ENCODE data around the gene ZC3H12A. TPM values are rescaled to one million over a fixed set of nuclear protein-coding genes. Genes with fewer than 3 reads are reported as not detected.

The ZC3H12A gene
- total and polyA plus RNA-seq, 11 donors: 1.8 to 8.5 (median 4.5) TPM

DNA sequence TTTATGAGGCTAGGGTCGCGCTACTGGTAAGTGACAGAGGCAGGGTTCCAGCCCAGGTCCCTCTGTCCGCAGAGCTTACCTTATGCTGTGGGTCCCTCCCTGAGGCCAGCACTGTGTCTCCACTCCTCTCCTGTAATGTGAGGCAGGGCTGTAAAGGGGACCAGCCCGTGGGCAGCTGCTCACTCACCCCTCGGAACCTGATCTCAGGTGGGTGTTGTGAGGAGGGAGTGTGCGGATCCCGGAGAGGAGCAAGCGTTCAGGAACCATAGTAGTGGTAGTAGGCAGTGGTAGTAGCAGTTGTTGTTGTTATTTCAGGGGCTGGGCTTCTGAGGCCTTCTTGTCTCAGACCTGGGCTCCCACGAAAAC lies 1.7 kb downstream of the ZC3H12A start:
- TF ChIP-seq POLR2A (IDR thresholded peaks at IDR 0.05): no peak
- TF ChIP-seq, protein P1, sequence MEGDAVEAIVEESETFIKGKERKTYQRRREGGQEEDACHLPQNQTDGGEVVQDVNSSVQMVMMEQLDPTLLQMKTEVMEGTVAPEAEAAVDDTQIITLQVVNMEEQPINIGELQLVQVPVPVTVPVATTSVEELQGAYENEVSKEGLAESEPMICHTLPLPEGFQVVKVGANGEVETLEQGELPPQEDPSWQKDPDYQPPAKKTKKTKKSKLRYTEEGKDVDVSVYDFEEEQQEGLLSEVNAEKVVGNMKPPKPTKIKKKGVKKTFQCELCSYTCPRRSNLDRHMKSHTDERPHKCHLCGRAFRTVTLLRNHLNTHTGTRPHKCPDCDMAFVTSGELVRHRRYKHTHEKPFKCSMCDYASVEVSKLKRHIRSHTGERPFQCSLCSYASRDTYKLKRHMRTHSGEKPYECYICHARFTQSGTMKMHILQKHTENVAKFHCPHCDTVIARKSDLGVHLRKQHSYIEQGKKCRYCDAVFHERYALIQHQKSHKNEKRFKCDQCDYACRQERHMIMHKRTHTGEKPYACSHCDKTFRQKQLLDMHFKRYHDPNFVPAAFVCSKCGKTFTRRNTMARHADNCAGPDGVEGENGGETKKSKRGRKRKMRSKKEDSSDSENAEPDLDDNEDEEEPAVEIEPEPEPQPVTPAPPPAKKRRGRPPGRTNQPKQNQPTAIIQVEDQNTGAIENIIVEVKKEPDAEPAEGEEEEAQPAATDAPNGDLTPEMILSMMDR (IDR thresholded peaks at IDR 0.05): no peak
- Histone ChIP-seq H3K27me3 (no peaks in the 10 kb centered on the region), H3K36me3 (peaks cover 0 to 45% (median 25%) of the 10 kb centered on the region in 9 donors), H3K27ac (peak overlapping the region; percentile 36 to 96 (median 94)), H3K4me1 (peaks cover 20 to 92% (median 73%) of the 10 kb centered on the region in 12 donors), H3K9me3 (no peaks in the 10 kb centered on the region), H3K4me3 (peak overlapping the region in 11 of 12 donors; percentile 13 to 93 (median 86))
- DNase-seq: no peak
- ATAC-seq: no peak
- 79 to 83% (median 81%) methylated on average over 9 of the region's 9 CpGs for WGBS, 4 donors
- intact Hi-C loops (cut with DNase I): no loop called here

DNA sequence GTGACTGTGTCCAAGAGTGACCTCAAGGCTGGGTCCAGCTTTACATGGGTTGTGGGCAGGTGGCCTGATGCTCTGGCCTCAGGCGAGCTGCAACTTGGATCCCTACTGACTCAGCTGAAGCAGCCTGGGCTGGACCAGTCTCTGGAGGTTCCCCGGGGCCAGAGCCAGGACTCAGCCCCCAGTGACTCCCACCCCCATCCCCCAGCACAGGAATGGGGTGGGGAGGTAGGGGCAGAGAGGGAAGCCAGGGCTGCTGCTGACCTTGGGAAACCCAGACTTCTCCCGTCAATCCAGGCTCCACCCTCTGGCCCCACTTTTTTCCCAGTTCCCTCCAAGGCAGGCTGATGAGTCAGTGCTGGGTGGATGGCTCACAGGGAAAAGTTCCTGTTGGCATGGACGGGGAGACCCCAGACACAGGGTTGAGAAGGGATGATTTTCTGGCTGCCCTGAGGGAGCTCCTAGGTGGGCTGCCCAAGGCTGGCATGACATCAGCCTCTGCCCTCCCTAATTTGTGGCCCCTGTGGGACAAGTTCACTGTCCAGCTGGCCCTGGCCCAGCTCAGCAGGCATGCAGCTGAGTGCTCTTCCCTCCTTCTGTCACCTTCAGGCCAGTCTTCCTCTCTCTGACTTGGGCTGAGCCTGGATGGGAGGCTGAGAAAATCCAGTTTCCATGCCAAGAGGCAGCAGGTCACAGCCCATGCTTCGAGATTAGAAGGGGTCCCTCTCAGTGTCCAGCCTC lies 2.2 kb downstream of the ZC3H12A start:
- Histone ChIP-seq H3K9me3 (no peaks in the 10 kb centered on the region), H3K27ac (peak overlapping the region; percentile 36 to 96 (median 94)), H3K36me3 (peaks cover 0 to 51% (median 31%) of the 10 kb centered on the region in 9 donors), H3K27me3 (no peaks in the 10 kb centered on the region), H3K4me3 (peak overlapping the region in 11 of 12 donors; percentile 13 to 93 (median 86)), H3K4me1 (peaks cover 20 to 92% (median 68%) of the 10 kb centered on the region in 12 donors)
- TF ChIP-seq, protein P1 (IDR thresholded peaks at IDR 0.05): no peak
- peak in 1 of 2 donors; percentile 28 for TF ChIP-seq POLR2A (IDR thresholded peaks at IDR 0.05)
- intact Hi-C loops (cut with DNase I): no loop called here
- DNase-seq (peak in 4 of 5 donors; percentile 65 to 77 (median 72)), ATAC-seq (peak; percentile 10 to 52 (median 48))
- 7 to 23% (median 19%) methylated on average over 5 of the region's 5 CpGs for WGBS, 4 donors

- ATAC-seq (peak in 1 of 4 donors; percentile 13), DNase-seq (peak in 2 of 5 donors; percentile 39 to 58)
- intact Hi-C loops (cut with DNase I): no loop called here
- Histone ChIP-seq H3K36me3 (peaks cover 0 to 58% (median 38%) of the 10 kb centered on the region in 9 donors), H3K4me3 (peak overlapping the region in 11 of 12 donors; percentile 11 to 93 (median 86)), H3K27ac (peak overlapping the region; percentile 36 to 96 (median 94)), H3K4me1 (peaks cover 20 to 85% (median 61%) of the 10 kb centered on the region in 12 donors), H3K9me3 (no peaks in the 10 kb centered on the region), H3K27me3 (no peaks in the 10 kb centered on the region)
- TF ChIP-seq, protein P1 (IDR thresholded peaks at IDR 0.05): no peak
- TF ChIP-seq POLR2A (IDR thresholded peaks at IDR 0.05): no peak
- WGBS, 4 donors: 25 to 32% (median 29%) methylated on average over 10 of the region's 10 CpGs
These were observed 3.0 kb downstream of the ZC3H12A start for GRCh38 chr1:37477198-37477931.

- Histone ChIP-seq H3K4me3 (peak overlapping the region in 7 of 12 donors; percentile 84 to 93 (median 89)), H3K27ac (peak overlapping the region in 9 of 12 donors; percentile 91 to 96 (median 94))
- ATAC-seq: no peak
These were observed 3.6 kb downstream of the ZC3H12A start for GRCh38 chr1:37477946-37478345.

More at GRCh38 chr1:37477946-37478345, 3.6 kb downstream of the ZC3H12A start:
- WGBS, 4 donors: 90 to 94% (median 93%) methylated on average over 5 of the region's 5 CpGs
- no peak for TF ChIP-seq POLR2A (IDR thresholded peaks at IDR 0.05)
- TF ChIP-seq, protein P1 (IDR thresholded peaks at IDR 0.05): no peak
- Histone ChIP-seq H3K36me3 (peaks cover 0 to 64% (median 44%) of the 10 kb centered on the region in 9 donors), H3K9me3 (no peaks in the 10 kb centered on the region), H3K27me3 (no peaks in the 10 kb centered on the region), H3K4me1 (peaks cover 20 to 79% (median 58%) of the 10 kb centered on the region in 12 donors)
- intact Hi-C loops (cut with DNase I): no loop called here
- DNase-seq: no peak
